ENCODE data around the gene ZBTB1.
"Not testable (repeated sequence)": the region's sequence is repeated elsewhere in the genome, so short reads cannot be mapped to it uniquely, and the experiment has no call there.

The ZBTB1 gene

GRCh38 chr14:64566651-64567122, 62.1 kb downstream of the ZBTB1 start:
- DNase-seq (ENCODE audit: low read depth in 3 of 3, low spot score in 1 of 3): no peak

- no peak for DNase-seq (ENCODE audit: low read depth in 3 of 3, low spot score in 1 of 3)
Measured at GRCh38 chr14:64569138-64569631, 64.6 kb downstream of the ZBTB1 start.

- DNase-seq (ENCODE audit: low read depth in 3 of 3, low spot score in 1 of 3): not testable (repeated sequence)
Measured at GRCh38 chr14:64569646-64570045, 65.1 kb downstream of the ZBTB1 start.

GRCh38 chr14:64572386-64573104, 68.0 kb downstream of the ZBTB1 start:
- no peak for DNase-seq (ENCODE audit: low read depth in 3 of 3, low spot score in 1 of 3)

GRCh38 chr14:64573109-64573508, 68.5 kb downstream of the ZBTB1 start:
- DNase-seq (ENCODE audit: low read depth in 3 of 3, low spot score in 1 of 3): no peak
